HG02763 (cell line): ENCODE results near the gene VGLL1.

Experiments
- ATAC-seq: cut with Tn5 transposase; IDR thresholded peaks from one replicate; pipeline ENCODE4 v1.9.1; 2021; ENCODE audit warnings: mild to moderate bottlenecking, moderate library complexity; ENCODE audit not compliant: unreplicated experiment

The VGLL1 gene

GRCh38 chrX:136549226-136549625 is 17.2 kb downstream of the VGLL1 start:
- ATAC-seq: no peak

DNA sequence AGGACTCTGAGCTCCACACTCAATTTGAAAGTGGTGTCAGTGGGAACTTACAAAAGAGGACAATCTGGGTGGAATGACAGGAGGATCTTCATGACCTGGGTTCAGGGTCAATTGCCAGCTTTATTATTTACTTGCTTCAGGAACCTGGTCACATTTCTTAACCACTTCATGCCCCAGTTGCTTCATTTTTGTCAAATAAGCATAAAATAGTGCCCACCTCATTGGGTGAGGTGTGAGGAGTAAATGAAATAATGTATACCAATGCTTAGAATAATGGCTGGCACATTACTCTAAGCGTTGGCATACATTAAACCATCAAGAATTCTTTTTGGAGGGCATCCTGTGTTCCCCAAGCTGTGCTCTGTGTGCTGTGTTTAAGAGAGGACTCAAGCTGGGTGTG is 19.4 kb downstream of the VGLL1 start:
- no peak for ATAC-seq

DNA sequence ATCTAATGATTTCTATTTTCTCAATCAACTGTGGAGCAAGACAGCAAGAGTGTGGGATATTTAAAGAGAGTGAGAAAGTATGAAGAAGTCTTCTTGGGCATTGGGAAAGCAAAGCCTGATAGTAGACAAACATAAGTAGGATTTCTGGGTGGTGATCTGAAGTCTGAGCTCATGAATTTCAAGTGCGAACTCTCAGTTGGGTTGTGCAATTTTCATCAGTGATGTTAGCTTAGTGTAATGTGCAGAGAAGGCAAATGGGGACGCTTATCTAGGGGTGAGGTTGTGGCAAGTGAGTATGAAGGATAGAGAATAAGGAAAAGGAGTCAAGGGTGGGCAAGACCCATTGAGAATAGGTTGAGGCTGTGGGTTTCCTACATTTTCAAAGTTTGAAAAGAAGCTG is 23.7 kb downstream of the VGLL1 start:
- no peak for ATAC-seq

DNA sequence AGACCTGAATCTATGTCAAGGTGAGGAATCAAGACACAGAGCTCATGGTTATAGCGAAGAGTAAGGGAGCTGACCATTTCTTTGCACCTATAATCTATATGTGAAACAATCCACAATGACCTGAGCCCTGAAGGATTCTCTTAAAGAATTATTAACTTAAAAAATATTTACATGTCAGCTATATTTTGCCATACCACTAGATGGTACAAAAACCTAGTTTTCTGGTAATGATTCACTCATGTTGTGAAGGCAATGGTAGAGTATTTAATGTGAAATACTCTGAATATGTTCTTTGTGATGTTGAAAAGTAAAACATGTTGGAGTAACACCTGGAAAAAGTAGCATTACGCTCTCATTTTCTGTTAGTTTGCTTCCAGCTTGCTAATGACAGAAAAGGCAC is 40.0 kb downstream of the VGLL1 start:
- no peak for ATAC-seq

- ATAC-seq: no peak
These were observed 42.5 kb downstream of the VGLL1 start for GRCh38 chrX:136574548-136574947.

DNA sequence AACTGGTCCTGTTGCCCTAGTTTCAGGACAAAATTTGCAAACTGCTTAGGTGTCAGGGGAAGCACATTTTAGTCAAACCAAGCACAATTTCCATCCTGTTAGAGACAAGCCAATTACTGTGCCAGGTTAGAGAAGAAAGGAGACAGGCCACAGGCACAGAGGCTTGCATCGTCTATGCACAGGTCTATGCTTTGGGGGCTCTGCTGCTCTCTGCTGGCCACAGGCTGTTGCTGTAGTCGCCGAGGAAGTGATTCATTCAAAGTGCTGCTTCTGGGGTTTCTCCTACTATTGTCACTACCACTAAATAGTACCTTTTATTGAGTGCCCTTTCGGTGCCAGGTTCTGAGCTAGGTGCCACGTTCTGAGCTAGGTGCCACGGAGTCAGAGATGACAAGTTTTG is 45.5 kb downstream of the VGLL1 start:
- peak; percentile 85 for ATAC-seq

DNA sequence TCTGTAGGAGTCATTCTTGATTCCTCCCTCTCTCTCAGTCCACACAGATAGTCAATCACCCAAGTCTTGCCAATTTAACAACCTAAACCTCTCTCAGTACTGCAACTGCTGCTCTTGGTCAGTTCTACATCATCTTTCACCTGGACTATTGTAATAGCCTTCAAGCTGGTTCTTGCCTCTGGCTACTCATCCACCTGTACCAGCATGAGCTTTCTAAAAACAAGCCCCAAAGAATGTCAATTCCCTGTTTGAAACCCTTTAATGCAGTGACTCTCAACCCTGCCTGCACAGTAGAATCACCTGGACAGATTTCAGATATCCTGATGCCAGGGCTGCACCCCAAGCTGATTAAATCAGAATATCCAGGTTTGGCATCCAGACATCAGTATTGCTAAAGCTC is 48.3 kb downstream of the VGLL1 start:
- no peak for ATAC-seq

DNA sequence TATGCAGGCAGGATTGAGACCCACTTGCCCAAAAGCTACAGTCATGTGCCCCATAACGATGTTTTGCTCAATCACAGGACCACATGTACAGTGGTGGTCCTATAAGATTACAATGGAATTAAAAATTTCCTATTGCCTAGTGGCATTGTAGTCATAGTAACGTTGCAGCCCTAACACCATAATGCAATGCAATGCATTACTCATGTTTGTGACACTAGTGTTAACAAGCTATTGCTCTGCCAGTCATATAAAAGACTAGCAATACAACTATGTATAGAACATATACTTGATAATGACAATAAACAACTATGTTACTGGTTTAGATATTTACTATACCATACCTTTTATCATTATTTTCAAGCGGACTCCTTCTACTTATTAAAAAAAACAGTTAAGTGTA is 50.6 kb downstream of the VGLL1 start:
- no peak for ATAC-seq

- ATAC-seq: no peak
These were observed 52.5 kb downstream of the VGLL1 start for GRCh38 chrX:136584545-136584944.

DNA sequence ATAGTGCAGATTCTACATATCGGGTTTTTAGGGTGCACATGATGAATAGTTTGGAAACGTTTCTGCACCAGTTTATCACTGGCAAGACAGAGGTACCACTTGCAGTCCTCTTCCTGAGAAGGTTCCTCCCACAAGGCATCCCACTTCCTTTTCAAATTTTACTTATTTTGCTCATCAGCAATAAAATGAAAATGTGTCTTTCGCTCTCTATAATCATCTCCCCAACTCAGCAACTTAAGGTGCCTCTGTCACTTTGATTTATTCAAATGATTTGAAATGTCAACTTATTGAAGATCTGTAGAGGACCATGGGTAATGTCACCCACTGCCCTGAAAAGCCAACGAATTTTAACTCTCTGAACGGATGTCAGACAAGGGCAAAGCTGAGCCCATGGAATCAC is 53.2 kb downstream of the VGLL1 start:
- ATAC-seq: no peak

DNA sequence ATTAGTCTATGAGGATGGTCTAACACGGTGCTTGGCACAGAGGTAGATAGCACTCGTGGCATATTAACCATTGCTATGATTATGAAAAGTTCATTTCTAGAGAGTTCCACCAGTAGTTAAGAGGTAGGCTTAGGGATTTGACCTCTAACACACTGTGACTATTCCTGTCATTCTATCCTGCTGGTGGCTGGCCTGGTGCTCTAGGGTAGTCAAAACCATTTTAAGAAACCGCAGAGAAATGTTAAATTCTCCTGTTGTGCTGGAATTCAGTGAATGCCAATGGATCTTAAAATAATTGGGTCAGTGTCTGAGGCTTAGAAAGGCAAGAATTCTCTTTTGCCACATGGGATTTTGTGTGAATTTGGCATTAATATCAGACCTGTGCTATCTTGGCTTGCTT is 53.9 kb downstream of the VGLL1 start:
- ATAC-seq: no peak

GRCh38 chrX:136586386-136586785 is 54.4 kb downstream of the VGLL1 start:
- no peak for ATAC-seq

- ATAC-seq: no peak
These were observed 55.5 kb downstream of the VGLL1 start for GRCh38 chrX:136587532-136587931.

- no peak for ATAC-seq
These were observed 56.0 kb downstream of the VGLL1 start for GRCh38 chrX:136588036-136588435.

GRCh38 chrX:136589966-136590365 is 58.0 kb downstream of the VGLL1 start:
- ATAC-seq: no peak

DNA sequence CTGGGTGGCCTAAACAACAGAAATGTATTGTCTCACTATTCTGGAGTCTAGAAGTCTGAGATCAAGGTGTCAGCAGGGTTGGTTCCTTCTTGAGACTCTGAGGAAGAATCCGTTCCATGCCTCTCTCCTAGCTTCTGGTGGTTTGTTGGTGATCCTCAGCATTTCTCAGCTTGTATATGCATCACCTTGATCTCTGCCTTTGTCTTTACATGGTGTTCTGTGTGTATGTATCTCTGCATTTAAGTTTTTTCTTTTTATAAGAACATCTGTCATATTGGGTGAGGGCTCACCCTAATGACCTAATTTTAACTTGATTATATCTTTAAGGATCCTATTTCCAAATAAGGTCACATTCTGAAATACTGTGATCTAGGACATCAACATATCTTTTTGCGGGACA is 65.3 kb downstream of the VGLL1 start:
- ATAC-seq: no peak

- no peak for ATAC-seq
These were observed 65.9 kb downstream of the VGLL1 start for GRCh38 chrX:136597954-136598353.

- ATAC-seq: no peak
These were observed 66.6 kb downstream of the VGLL1 start for GRCh38 chrX:136598631-136599030.

DNA sequence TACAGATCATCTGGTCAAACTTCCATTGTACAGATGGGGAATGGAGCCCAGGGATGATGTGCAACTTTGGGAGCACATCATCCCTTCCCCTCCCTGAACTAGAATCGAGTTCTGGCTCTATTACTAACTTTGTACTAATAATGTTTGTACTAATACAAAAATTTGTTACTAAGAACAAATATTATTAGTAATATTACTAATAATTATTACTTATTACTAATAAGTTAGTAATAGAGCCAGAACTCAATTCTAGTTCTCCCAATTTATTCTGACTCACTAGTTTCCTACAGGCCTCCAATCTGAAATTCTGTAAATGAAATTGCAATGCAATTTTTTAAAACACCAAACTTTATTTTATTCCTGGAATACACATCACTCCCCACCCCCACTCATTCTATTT is 68.0 kb downstream of the VGLL1 start:
- no peak for ATAC-seq
